Measurements from ENCODE around the gene APMAP. TPM values are rescaled to one million over a fixed set of nuclear protein-coding genes. Genes with fewer than 3 reads are reported as not detected.

APMAP gene
- total RNA-seq, 3 donors from 2014 or later: 46.3 to 51.5 (median 47.3) TPM

- DNase-seq: no peak
- Histone ChIP-seq H3K4me3 (no peak overlapping the region), H3K4me1 (ENCODE audit: low read depth) (peaks cover 9% of the 10 kb centered on the region), H3K36me3 (ENCODE audit: low read depth) (no peaks in the 10 kb centered on the region), H3K9me3 (no peaks in the 10 kb centered on the region)
- no peak for TF ChIP-seq CTCF (IDR thresholded peaks at IDR 0.05)
- ATAC-seq: no peak
- intact Hi-C loops (cut with DNase I, micrococcal nuclease): no loop called here
Measured at GRCh38 chr20:25014816-25015215, 22.3 kb upstream of the APMAP start.

GRCh38 chr20:25013478-25014380, 21.2 kb upstream of the APMAP start:
- peaks cover 9% of the 10 kb centered on the region for H3K4me1 ChIP-seq (ENCODE audit: low read depth)
- no peaks in the 10 kb centered on the region for H3K9me3 ChIP-seq
- H3K36me3 ChIP-seq (ENCODE audit: low read depth): no peaks in the 10 kb centered on the region
- no peak for TF ChIP-seq CTCF (IDR thresholded peaks at IDR 0.05)
- intact Hi-C loops (cut with DNase I, micrococcal nuclease): no loop called here
- ATAC-seq (no peak), DNase-seq (no peak)
- H3K4me3 ChIP-seq: no peak overlapping the region

- Histone ChIP-seq H3K36me3 (ENCODE audit: low read depth) (peaks cover 4% of the 10 kb centered on the region), H3K4me1 (ENCODE audit: low read depth) (peaks cover 6% of the 10 kb centered on the region), H3K9me3 (no peaks in the 10 kb centered on the region), H3K4me3 (no peak overlapping the region)
- ATAC-seq (no peak), DNase-seq (no peak)
- no peak for TF ChIP-seq CTCF (IDR thresholded peaks at IDR 0.05)
- intact Hi-C loops (cut with DNase I, micrococcal nuclease): no loop called here
Measured at GRCh38 chr20:25012616-25013189, 20.2 kb upstream of the APMAP start.

- no peak overlapping the region for H3K4me3 ChIP-seq
- peaks cover 7% of the 10 kb centered on the region for H3K36me3 ChIP-seq (ENCODE audit: low read depth)
- intact Hi-C loops (cut with DNase I, micrococcal nuclease): no loop called here
- no peaks in the 10 kb centered on the region for H3K4me1 ChIP-seq (ENCODE audit: low read depth)
- ATAC-seq (no peak), DNase-seq (no peak)
- H3K9me3 ChIP-seq: no peaks in the 10 kb centered on the region
- no peak for TF ChIP-seq CTCF (IDR thresholded peaks at IDR 0.05)
Measured at GRCh38 chr20:25011831-25012241, 19.3 kb upstream of the APMAP start.

- H3K36me3 ChIP-seq (ENCODE audit: low read depth): peaks cover 7% of the 10 kb centered on the region
- H3K4me3 ChIP-seq: no peak overlapping the region
- ATAC-seq: no peak
- DNase-seq: no peak
- intact Hi-C loops (cut with DNase I, micrococcal nuclease): no loop called here
- H3K4me1 ChIP-seq (ENCODE audit: low read depth): no peaks in the 10 kb centered on the region
- no peak for TF ChIP-seq CTCF (IDR thresholded peaks at IDR 0.05)
- no peaks in the 10 kb centered on the region for H3K9me3 ChIP-seq
Measured at GRCh38 chr20:25011261-25011660, 18.7 kb upstream of the APMAP start.

Data from mucosa of descending colon (tissue), 3 donors.